GM11168 (cell line): Measurements from ENCODE around the gene LRIT1.
"Not testable (repeated sequence)": the region's sequence is repeated elsewhere in the genome, so short reads cannot be mapped to it uniquely, and the experiment has no call there.

Experiments used
- in situ Hi-C: fragments of 300-500 bp; cut with MboI; formaldehyde crosslinking; loops from one replicate; pipeline ENCODE4 v1.12.0; 2022; ENCODE audit warnings: low sequenced_read_pairs; ENCODE audit not compliant: unreplicated experiment

The LRIT1 gene

DNA sequence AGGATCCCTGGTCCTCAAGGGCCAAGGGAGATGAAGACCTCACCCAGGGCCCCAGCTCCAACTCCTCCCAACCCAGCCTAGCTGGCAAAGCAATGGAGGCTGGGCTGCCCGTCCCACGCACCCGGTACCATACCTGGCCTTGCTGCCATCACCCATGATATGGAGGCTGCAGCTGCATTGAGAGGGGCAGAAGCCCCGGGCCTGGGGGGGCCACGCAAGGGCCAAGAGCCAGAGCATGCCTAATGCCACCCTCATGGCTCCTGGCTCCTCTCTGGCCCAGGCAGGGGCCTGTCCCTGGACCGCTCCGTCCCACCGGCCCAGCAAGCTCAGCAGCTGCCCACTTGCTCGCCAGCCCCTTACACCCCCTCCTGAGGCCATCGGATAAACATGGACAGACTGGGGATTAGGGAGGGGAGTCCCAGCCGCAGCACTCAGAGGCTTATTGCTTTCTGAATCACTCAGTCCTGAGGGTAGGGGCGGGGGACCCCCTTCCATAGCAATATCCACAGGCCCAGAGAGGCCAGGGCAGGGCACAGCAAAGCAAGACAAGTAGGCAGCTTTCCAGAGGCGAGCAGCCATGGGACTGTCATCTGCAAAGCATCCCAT lies at the start of gene LRIT1:
TSS of gene LRIT1 (minus strand) at position 362 of the 606 bp plus-strand sequence. CDS start at position 255, 107 bp downstream.
- in situ Hi-C loops = no loop called here

DNA sequence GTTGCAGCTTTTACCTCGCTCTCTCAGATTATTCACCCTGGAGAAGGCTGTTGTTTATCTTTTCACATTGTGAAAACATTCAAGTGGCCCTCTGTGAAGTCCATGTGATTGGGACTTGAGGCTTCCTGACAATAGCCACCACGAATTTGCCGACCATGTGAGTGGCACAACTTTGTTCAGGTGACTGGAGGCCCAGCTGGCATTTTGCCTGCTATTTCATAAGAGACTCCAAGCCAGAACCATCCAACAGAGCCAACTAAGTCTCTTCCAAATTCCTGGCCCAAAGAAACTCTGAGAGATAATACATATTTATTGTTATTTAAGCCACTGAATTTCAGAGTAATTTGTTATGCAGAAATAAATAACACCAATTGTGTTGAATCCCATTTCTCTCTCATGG lies 48.9 kb upstream of the LRIT1 start:
- in situ Hi-C loops = no loop called here

DNA sequence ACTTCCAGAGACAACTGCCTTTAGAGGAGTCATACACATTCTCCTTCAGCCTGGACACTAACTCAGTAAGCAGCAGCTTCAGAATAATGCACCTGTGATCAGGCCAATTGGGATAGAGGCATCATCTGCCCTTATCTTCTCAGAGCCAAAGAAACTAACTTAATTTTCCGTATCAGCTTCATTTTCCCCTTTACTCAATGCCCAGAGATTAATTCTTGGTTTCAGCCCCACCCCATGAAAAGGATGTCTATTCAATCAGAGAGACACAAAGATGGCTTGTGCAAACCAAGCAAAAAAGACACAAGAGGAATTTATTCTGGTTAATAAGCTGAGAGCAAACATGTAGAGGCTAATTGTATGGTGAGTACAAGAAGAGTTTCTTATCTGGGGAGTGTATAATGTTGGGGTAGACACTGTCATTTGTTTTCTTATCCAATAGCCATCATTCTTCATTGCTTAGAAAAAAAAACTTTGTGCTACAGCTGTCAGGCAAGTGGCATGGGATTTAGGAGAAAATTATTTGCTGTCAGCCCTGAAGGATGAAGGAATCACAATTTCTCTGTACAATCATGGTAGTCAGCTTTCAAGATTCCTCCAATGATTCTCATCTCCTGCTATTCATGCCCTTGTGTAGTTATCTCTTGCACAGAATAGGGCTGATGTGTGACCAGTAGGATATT lies 48.3 kb upstream of the LRIT1 start:
- in situ Hi-C loops = no loop called here

GRCh38 chr10:84288151-84288550 lies 46.8 kb upstream of the LRIT1 start:
- in situ Hi-C loops = no loop called here

- in situ Hi-C loops = no loop called here
These were observed 45.3 kb upstream of the LRIT1 start for GRCh38 chr10:84286695-84287094.

DNA sequence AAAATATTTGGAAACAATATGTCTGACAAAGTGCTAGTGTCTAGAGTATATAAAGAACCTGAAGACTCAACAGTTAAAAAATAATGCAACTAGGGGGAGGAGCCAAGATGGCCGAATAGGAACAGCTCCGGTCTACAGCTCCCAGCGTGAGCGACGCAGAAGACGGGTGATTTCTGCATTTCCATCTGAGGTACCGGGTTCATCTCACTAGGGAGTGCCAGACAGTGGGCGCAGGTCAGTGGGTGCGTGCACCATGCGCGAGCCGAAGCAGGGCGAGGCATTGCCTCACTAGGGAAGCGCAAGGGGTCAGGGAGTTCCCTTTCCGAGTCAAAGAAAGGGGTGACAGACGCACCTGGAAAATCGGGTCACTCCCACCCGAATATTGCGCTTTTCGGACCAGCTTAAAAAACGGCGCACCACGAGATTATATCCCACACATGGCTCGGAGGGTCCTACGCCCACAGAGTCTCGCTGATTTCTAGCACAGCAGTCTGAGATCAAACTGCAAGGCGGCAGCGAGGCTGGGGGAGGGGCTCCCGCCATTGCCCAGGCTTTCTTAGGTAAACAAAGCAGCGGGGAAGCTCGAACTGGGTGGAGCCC lies 38.6 kb upstream of the LRIT1 start:
- in situ Hi-C loops = not testable (repeated sequence)

DNA sequence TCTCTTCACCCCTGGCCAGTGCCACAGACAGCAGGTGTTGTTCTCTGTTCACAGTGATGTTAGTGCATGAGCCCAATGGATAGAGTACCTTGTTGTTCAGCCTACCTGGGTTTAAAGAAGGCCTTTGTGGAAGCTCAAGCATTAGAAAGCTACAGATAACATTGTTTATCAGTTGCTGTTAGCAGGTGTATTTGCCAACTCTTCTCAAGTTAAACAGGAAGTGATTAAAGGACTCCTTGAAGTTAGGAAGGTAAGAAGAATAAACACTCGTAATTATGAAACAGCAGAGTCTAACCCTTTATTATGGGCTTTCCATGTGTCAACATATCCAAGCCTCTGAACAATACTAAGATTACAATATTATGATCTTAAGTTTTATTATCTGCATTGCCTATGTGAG lies 29.4 kb upstream of the LRIT1 start:
- in situ Hi-C loops = no loop called here

DNA sequence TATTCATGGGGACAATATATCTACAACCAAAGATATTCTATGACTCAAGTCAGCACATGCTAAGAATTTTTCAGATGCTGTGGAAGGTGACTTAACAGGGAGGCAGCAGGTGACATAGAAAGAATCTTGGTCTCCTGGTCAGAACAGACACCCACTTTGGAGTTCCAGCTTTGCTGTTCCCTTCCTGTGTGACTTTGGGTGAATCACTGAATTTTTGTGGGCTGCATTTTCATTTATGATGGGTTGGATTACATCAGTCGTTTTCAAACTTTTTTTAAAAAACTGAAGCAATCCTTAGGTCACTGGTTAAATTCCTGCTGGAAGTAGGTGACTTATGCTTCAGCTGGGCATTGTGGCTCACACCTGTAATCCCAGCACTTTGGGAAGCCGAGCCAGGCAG lies 28.4 kb upstream of the LRIT1 start:
- in situ Hi-C loops = loop anchor here (5.0 kb wide), 1 partner anchor 273 kb away; no protein-coding TSS in a partner anchor

DNA sequence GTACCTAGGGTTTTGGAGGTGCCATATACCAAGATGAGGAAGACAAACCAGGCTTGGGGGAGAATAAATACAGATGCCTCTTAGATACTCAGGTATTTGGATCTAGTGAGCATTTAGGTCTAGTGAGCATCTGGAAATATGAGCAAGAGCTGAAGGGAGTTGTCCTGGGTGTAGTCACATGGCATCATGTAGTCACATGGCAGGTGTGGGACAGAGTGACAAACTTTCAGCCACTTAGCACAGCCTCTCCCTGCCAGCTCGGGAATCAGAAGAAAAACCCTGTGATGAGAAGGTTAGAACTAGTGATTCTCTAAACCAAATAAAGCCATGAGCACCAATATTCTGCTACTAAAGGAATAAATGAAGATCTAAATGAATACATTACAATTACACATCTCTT lies 27.8 kb upstream of the LRIT1 start:
- in situ Hi-C loops = loop anchor here (5.0 kb wide), 1 partner anchor 273 kb away; no protein-coding TSS in a partner anchor

GRCh38 chr10:84267503-84268126 lies 26.3 kb upstream of the LRIT1 start:
- in situ Hi-C loops = loop anchor here (5.0 kb wide), 1 partner anchor 275 kb away; no protein-coding TSS in a partner anchor

GRCh38 chr10:84265418-84265817 lies 24.1 kb upstream of the LRIT1 start:
- in situ Hi-C loops = loop anchor here (5.0 kb wide), 1 partner anchor 277 kb away; no protein-coding TSS in a partner anchor

DNA sequence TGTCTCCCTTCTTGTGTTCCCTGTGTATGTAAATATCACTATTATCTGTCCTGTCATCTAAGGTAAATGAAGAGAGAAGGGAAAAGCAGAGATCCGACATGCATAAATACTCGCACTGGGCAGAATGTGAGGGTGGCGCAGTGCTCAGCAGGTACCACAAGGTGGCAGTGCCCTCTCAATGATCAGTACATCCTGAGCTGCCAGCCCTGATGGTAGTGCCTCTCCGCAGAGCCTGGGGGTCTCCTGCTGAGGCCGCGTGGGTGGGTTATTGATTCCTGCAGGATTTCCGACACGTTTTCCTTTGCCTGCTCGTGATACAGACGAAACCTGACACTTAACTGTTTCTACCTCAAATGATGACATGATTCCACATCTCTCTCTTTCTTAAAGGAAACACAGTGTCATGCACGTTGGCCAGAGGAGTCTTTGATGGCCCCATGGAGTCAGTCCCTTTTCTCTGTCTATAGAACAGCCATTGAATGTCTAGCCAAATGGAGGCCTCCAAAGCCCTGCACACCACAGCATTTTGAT lies 23.3 kb upstream of the LRIT1 start:
- in situ Hi-C loops = loop anchor here (5.0 kb wide), 1 partner anchor 278 kb away; no protein-coding TSS in a partner anchor

- in situ Hi-C loops = no loop called here
These were observed 22.4 kb upstream of the LRIT1 start for GRCh38 chr10:84263716-84264115.

DNA sequence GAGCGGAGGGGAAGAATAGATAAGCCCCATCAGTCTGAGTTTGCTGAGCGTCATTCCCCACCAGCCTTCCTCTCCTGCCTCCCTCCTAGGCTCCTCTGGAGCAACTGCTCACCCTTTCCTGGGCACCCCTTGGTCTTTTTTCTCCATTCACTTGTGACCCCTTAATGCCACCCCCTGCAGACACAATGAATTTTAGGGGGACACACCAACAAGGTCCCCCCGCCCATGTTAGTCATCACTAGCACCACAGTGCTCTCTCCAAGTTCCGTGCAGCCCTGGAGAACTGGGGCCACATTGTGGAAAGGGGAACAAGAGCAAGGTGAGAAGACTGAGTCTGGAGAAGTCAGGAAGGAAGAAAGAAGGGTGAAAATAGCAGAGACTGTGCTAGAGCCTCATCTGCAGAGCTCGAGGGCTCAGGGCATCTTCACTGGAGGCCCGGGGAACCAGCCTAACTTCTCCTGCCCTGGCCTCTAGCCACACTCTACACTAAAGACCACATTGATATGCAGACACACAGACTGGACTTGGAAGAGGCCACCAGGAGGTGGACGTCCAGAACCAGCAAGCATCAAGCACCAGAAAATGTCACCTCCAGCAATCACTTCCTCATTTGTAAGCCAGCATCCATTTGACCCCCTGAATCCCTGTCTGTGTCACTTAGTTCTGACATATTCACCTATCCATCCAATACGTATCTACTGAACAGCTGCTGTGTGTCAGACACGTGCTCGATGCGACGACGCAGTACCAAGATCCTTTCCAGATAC lies 21.0 kb upstream of the LRIT1 start:
- in situ Hi-C loops = no loop called here

DNA sequence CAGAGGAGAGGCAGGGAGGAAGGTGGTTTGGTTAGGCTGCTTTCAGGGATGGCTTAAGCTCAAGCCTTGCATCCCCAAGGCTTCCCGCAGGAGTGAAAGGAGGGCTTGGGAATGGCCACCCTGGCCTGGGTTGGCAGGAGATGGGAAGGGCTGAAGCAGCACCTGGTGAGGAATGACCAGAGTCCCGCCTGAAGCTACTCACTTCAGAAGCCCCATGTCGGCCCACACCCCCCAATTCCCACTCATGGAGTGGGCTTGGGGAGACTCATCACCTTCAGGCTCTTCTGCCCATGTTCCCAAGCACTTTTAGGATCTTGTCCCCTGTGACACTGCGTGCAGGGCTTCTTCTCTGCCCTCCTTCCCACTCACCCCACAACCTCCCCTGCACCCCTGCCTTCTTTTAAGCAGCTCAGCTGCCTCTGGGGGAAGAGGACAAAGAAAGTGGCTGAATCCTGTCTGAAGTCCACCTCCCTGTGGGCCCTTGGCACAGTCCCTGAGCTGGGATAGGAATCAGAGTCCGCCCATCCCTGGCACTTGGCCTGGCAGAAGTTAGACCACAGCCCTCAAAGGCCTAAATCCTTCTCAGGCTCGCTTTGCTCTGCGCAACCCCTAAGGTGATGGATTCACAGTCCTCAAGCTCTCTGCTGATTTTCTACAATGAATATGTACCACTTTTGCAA lies 20.0 kb upstream of the LRIT1 start:
- in situ Hi-C loops = no loop called here

- in situ Hi-C loops = no loop called here
These were observed 16.8 kb upstream of the LRIT1 start for GRCh38 chr10:84258034-84258695.

DNA sequence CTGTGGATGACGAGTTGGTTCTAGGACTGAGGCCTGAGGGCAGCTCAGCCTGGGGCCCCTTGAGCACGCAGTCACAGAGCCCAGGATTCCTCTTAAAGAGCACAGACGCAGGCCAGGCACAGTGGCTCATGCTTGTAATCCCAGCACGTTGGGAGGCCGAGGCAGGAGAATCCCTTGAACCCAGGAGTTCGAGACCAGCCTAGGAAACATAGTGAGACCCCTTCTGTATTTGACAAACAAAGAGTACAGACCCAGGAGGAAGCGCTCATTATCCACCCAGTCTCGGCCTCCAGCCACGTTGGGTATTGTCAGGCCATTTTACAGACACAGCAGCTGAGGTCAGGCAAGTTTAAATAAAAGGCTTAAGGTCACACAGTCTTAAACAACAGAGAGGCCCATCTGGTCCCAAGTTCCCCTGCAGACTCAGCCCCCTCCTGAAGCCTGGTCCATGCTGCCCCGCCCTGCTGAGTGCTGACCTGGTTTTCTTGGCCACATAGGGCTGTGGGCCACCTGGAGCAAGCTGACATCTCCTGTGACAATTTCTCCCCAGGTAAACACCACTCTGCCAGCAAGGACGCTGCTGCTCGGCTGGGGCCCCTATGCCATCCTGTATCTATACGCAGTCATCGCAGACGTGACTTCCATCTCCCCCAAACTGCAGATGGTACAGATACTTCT lies 16.1 kb upstream of the LRIT1 start:
- in situ Hi-C loops = no loop called here
